HG03565 (cell line): ENCODE data around the gene INSC.

ENCODE experiments used
- ATAC-seq: cut with Tn5 transposase; IDR thresholded peaks from one replicate; pipeline ENCODE4 v1.9.1; 2021; ENCODE audit warnings: mild to moderate bottlenecking, moderate library complexity; ENCODE audit not compliant: unreplicated experiment

Gene INSC

GRCh38 chr11:15180212-15180792, 65.6 kb downstream of the INSC start:
- ATAC-seq = peak; percentile 59

- no peak for ATAC-seq
Observed at GRCh38 chr11:15182372-15182771, 67.6 kb downstream of the INSC start.

- ATAC-seq = no peak
Observed at GRCh38 chr11:15185021-15185420, 70.3 kb downstream of the INSC start.

GRCh38 chr11:15186146-15186545, 71.4 kb downstream of the INSC start:
- ATAC-seq = no peak

- ATAC-seq = no peak
Observed at GRCh38 chr11:15189189-15189588, 74.5 kb downstream of the INSC start.

GRCh38 chr11:15189641-15190365, 75.1 kb downstream of the INSC start:
- ATAC-seq = no peak

- no peak for ATAC-seq
Observed at GRCh38 chr11:15190611-15191010, 75.9 kb downstream of the INSC start.

GRCh38 chr11:15192005-15192556, 77.4 kb downstream of the INSC start:
- ATAC-seq = no peak

GRCh38 chr11:15194671-15195415, 80.1 kb downstream of the INSC start:
- ATAC-seq = no peak

- no peak for ATAC-seq
Observed at GRCh38 chr11:15195454-15196200, 80.9 kb downstream of the INSC start.

- ATAC-seq = no peak
Observed at GRCh38 chr11:15196704-15197103, 82.0 kb downstream of the INSC start.

GRCh38 chr11:15197696-15198095, 83.0 kb downstream of the INSC start:
- no peak for ATAC-seq

- ATAC-seq = no peak
Observed at GRCh38 chr11:15198284-15198683, 83.6 kb downstream of the INSC start.

- ATAC-seq = no peak
Observed at GRCh38 chr11:15199693-15200092, 85.0 kb downstream of the INSC start.

GRCh38 chr11:15200696-15201095, 86.0 kb downstream of the INSC start:
- no peak for ATAC-seq

GRCh38 chr11:15201586-15201985, 86.9 kb downstream of the INSC start:
- no peak for ATAC-seq

GRCh38 chr11:15202626-15203025, 87.9 kb downstream of the INSC start:
- ATAC-seq = no peak

- ATAC-seq = no peak
Observed at GRCh38 chr11:15204711-15205110, 90.0 kb downstream of the INSC start.

- no peak for ATAC-seq
Observed at GRCh38 chr11:15206791-15207190, 92.1 kb downstream of the INSC start.

- ATAC-seq = peak; percentile 91
Observed at GRCh38 chr11:15208378-15209222, 93.9 kb downstream of the INSC start.
